CD4-positive, CD25-positive, alpha-beta regulatory T cell (primary cell): Measurements from ENCODE around the gene SVIP. TPM values are rescaled to one million over a fixed set of nuclear protein-coding genes. Genes with fewer than 3 reads are reported as not detected.

ENCODE experiments used
- ATAC-seq, 2 donors: fragments of 150-1000 bp; cut with Tn5 transposase; one replicate each; pipeline ENCODE4 v1.10.0; 2021; ENCODE audit warnings: low read depth in 2 of 2, moderate number of reproducible peaks in 2 of 2, moderate library complexity in 1 of 2
- DNase-seq, 3 donors: peaks; one replicate each; pipeline versions ENCODE4 v3.0.0 to v3.0.0-alpha.2; 2012 to 2022; ENCODE audit warnings: mixed read lengths in 1 of 3
- H3K27ac ChIP-seq: one replicate; pipeline ENCODE4 v1.7.0; 2013; ENCODE audit warnings: mild to moderate bottlenecking, low read length; ENCODE audit not compliant: insufficient read depth, poor library complexity, severe bottlenecking
- H3K27me3 ChIP-seq: one replicate; pipeline ENCODE4 v1.7.0; 2013; ENCODE audit warnings: low read length; ENCODE audit not compliant: control insufficient read depth, insufficient read depth
- H3K36me3 ChIP-seq: one replicate; pipeline ENCODE4 v1.7.0; 2013; ENCODE audit warnings: mild to moderate bottlenecking, low read length, moderate library complexity; ENCODE audit not compliant: control insufficient read depth, insufficient read depth
- H3K4me1 ChIP-seq: 2 replicates; pipeline ENCODE4 v1.7.0; 2013; ENCODE audit warnings: mild to moderate bottlenecking, low read length; ENCODE audit not compliant: insufficient read depth, control insufficient read depth, poor library complexity, severe bottlenecking
- H3K4me3 ChIP-seq: one replicate; pipeline ENCODE4 v1.7.0; 2013; ENCODE audit warnings: low read depth, mild to moderate bottlenecking, low read length, moderate library complexity
- H3K9me3 ChIP-seq, 2 experiments: 1 replicate in 1 of 2; 2 replicates in 1 of 2; pipeline ENCODE4 v1.7.0; 2013; ENCODE audit warnings: low read length in 2 of 2, mild to moderate bottlenecking in 1 of 2, moderate library complexity in 1 of 2; ENCODE audit not compliant: control insufficient read depth in 2 of 2
- H3K27ac Mint-ChIP-seq, 3 donors: one replicate each; pipeline ENCODE4 v1.8.0; 2020 to 2022; ENCODE audit warnings: mild to moderate bottlenecking in 3 of 3, mixed read lengths in 3 of 3, moderate library complexity in 2 of 3
- H3K27me3 Mint-ChIP-seq: one replicate; pipeline ENCODE4 v1.8.0; 2022; ENCODE audit warnings: mild to moderate bottlenecking, mixed read lengths
- H3K36me3 Mint-ChIP-seq: one replicate; pipeline ENCODE4 v1.8.0; 2020; ENCODE audit warnings: mixed read lengths
- H3K4me1 Mint-ChIP-seq, 4 donors: one replicate each; pipeline ENCODE4 v1.8.0; 2020 to 2022; ENCODE audit warnings: mixed read lengths in 4 of 4, mild to moderate bottlenecking in 1 of 4
- H3K4me3 Mint-ChIP-seq, 4 donors: one replicate each; pipeline ENCODE4 v1.8.0; 2020 to 2022; ENCODE audit warnings: mild to moderate bottlenecking in 4 of 4, mixed read lengths in 4 of 4, moderate library complexity in 3 of 4
- H3K9me3 Mint-ChIP-seq, 7 donors: one replicate each; pipeline ENCODE4 v1.8.0; 2020 to 2022; ENCODE audit warnings: mixed read lengths in 7 of 7, mild to moderate bottlenecking in 3 of 7, moderate library complexity in 2 of 7
- polyA plus RNA-seq, 4 donors: library from polyadenylated mRNA; unstranded; fragments of 300-500 nt; fragmentation: Illumina TruSeq; gene quantifications; one replicate each; pipeline ENCODE4 v1.2.3, GENCODE V29; 2021
- total RNA-seq: library from RNA; stranded (reverse); gene quantifications from one replicate; pipeline ENCODE4 v1.2.3, GENCODE V29; 2022

SVIP gene, protein sequence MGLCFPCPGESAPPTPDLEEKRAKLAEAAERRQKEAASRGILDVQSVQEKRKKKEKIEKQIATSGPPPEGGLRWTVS
- total RNA-seq, result 28.3 TPM
- 10 to 100 TPM; 29.3 to 34.5 (median 32.6) TPM for polyA plus RNA-seq

- H3K27me3 ChIP-seq, result no peaks in the 10 kb centered on the region
- H3K27ac Mint-ChIP-seq, result peak within 1 kb of the TSS; percentile 83 to 94 (median 91)
- peaks cover 19% of the 10 kb centered on the region for H3K36me3 ChIP-seq
- peak; percentile 88 to 90 (median 89) for DNase-seq
- H3K4me1 Mint-ChIP-seq, result peaks cover 10 to 26% (median 12%) of the 10 kb centered on the region in 4 donors
- peaks cover 9% of the 10 kb centered on the region for H3K36me3 Mint-ChIP-seq
- H3K27me3 Mint-ChIP-seq, result no peaks in the 10 kb centered on the region
- peak; percentile 92 to 94 for ATAC-seq
- H3K9me3 ChIP-seq, result no peaks in the 10 kb centered on the region
- H3K9me3 Mint-ChIP-seq, result no peaks in the 10 kb centered on the region
- H3K4me1 ChIP-seq, result peaks cover 18% of the 10 kb centered on the region
- peak within 1 kb of the TSS; percentile 74 for H3K27ac ChIP-seq
- H3K4me3 Mint-ChIP-seq, result peak within 1 kb of the TSS; percentile 91 to 99 (median 94)
- H3K4me3 ChIP-seq, result peak within 1 kb of the TSS; percentile 94
Measured at GRCh38 chr11:22829231-22830081, at the start of gene SVIP. SVIP (minus strand) TSS chr11:22829801; CDS start chr11:22829748, 53 bp downstream.

GRCh38 chr11:22878604-22879003 is 49.0 kb upstream of the SVIP start:
- Mint-ChIP-seq H3K4me1 (no peaks in the 10 kb centered on the region), H3K9me3 (no peaks in the 10 kb centered on the region), H3K4me3 (no peak overlapping the region), H3K27ac (no peak overlapping the region), H3K27me3 (no peaks in the 10 kb centered on the region), H3K36me3 (no peaks in the 10 kb centered on the region)
- no peaks in the 10 kb centered on the region for H3K4me1 ChIP-seq
- H3K27ac ChIP-seq, result no peak overlapping the region
- H3K27me3 ChIP-seq, result no peaks in the 10 kb centered on the region
- H3K9me3 ChIP-seq, result no peaks in the 10 kb centered on the region
- no peaks in the 10 kb centered on the region for H3K36me3 ChIP-seq
- H3K4me3 ChIP-seq, result no peak overlapping the region
- ATAC-seq, result no peak
- no peak for DNase-seq

GRCh38 chr11:22878039-22878438 is 48.4 kb upstream of the SVIP start:
- no peak for DNase-seq

GRCh38 chr11:22875869-22876473 is 46.4 kb upstream of the SVIP start:
- peak; percentile 70 to 73 for ATAC-seq
- H3K4me1 Mint-ChIP-seq, result no peaks in the 10 kb centered on the region

More at GRCh38 chr11:22878039-22878438, 48.4 kb upstream of the SVIP start:
- Histone ChIP-seq H3K36me3 (no peaks in the 10 kb centered on the region), H3K27ac (no peak overlapping the region), H3K27me3 (no peaks in the 10 kb centered on the region), H3K4me1 (no peaks in the 10 kb centered on the region), H3K9me3 (no peaks in the 10 kb centered on the region), H3K4me3 (no peak overlapping the region)
- Mint-ChIP-seq H3K27me3 (no peaks in the 10 kb centered on the region), H3K4me1 (no peaks in the 10 kb centered on the region), H3K9me3 (no peaks in the 10 kb centered on the region), H3K27ac (no peak overlapping the region), H3K4me3 (no peak overlapping the region), H3K36me3 (no peaks in the 10 kb centered on the region)
- ATAC-seq, result no peak

GRCh38 chr11:22869325-22869724 is 39.7 kb upstream of the SVIP start:
- no peak for ATAC-seq
- Mint-ChIP-seq H3K9me3 (peaks cover 0 to 3% (median 0%) of the 10 kb centered on the region in 7 donors), H3K4me1 (no peaks in the 10 kb centered on the region), H3K27ac (no peak overlapping the region), H3K36me3 (no peaks in the 10 kb centered on the region), H3K27me3 (no peaks in the 10 kb centered on the region), H3K4me3 (no peak overlapping the region)
- Histone ChIP-seq H3K27ac (no peak overlapping the region), H3K4me3 (no peak overlapping the region), H3K9me3 (no peaks in the 10 kb centered on the region), H3K27me3 (no peaks in the 10 kb centered on the region), H3K36me3 (no peaks in the 10 kb centered on the region), H3K4me1 (no peaks in the 10 kb centered on the region)
- no peak for DNase-seq

More at GRCh38 chr11:22875869-22876473, 46.4 kb upstream of the SVIP start:
- H3K27me3 Mint-ChIP-seq, result no peaks in the 10 kb centered on the region
- Histone ChIP-seq H3K36me3 (no peaks in the 10 kb centered on the region), H3K27ac (no peak overlapping the region), H3K27me3 (no peaks in the 10 kb centered on the region), H3K9me3 (no peaks in the 10 kb centered on the region), H3K4me3 (no peak overlapping the region), H3K4me1 (no peaks in the 10 kb centered on the region)
- no peak overlapping the region for H3K4me3 Mint-ChIP-seq
- H3K27ac Mint-ChIP-seq, result no peak overlapping the region
- peak; percentile 13 to 82 (median 60) for DNase-seq
- H3K36me3 Mint-ChIP-seq, result no peaks in the 10 kb centered on the region
- no peaks in the 10 kb centered on the region for H3K9me3 Mint-ChIP-seq

DNA sequence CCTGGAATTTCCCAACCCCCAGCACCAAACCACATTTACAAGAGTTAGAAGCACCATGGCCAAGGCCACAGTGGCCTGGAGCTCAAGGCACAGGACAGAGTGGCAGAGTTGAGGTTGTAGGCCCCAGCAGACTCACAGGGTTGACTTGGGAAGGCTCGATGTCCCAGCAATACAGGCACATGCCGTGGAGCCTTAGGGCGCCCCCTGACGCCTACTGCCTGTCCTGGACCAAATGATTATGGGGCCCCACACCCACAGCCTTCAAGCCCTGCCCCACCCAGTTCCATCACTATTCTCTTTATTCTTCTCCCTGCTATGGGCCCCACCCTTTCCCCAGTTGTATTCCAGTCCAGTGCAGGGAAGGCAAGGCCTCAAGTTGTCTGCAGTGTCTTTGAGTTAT is 30.6 kb upstream of the SVIP start, which contains the start of gene CCDC179:
Gene CCDC179, minus strand, starts transcription at position 234 of the 400 bp plus-strand sequence. Its CDS starts 53 bp downstream, at position 181.
- DNase-seq (no peak), ATAC-seq (no peak)
- Histone ChIP-seq H3K4me3 (no peak within 1 kb of the TSS), H3K27ac (no peak within 1 kb of the TSS), H3K27me3 (no peaks in the 10 kb centered on the region), H3K36me3 (no peaks in the 10 kb centered on the region), H3K9me3 (no peaks in the 10 kb centered on the region), H3K4me1 (no peaks in the 10 kb centered on the region)
- H3K36me3 Mint-ChIP-seq, result peaks cover 3% of the 10 kb centered on the region
- H3K27me3 Mint-ChIP-seq, result no peaks in the 10 kb centered on the region
- H3K4me3 Mint-ChIP-seq, result no peak within 1 kb of the TSS
- H3K9me3 Mint-ChIP-seq, result peaks cover 0 to 4% (median 0%) of the 10 kb centered on the region in 7 donors
- H3K4me1 Mint-ChIP-seq, result no peaks in the 10 kb centered on the region
- no peak within 1 kb of the TSS for H3K27ac Mint-ChIP-seq

DNA sequence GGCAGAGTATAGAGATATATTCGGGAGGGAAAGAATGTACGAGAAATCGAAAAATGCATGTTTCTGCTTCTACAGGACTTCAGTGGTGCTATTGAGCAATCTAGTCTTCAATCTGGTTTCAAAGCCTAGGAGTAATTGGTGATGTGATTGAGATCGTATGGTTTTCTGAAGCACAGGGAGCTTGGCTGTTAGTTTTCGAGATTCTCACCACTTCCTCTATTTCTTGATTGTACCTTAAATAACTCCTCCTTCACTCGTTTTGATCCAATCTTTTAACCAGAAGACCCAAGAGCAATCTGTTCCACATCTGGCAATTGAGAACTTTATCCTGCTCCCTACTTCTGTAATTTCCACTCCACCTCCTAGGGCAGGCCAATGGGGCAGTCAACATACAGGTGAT is 30.2 kb upstream of the SVIP start:
- DNase-seq (no peak), ATAC-seq (no peak)
- Histone ChIP-seq H3K4me3 (no peak overlapping the region), H3K4me1 (no peaks in the 10 kb centered on the region), H3K27me3 (no peaks in the 10 kb centered on the region), H3K27ac (no peak overlapping the region), H3K36me3 (no peaks in the 10 kb centered on the region), H3K9me3 (no peaks in the 10 kb centered on the region)
- H3K4me1 Mint-ChIP-seq, result no peaks in the 10 kb centered on the region
- H3K9me3 Mint-ChIP-seq, result peaks cover 0 to 4% (median 0%) of the 10 kb centered on the region in 7 donors
- peaks cover 3% of the 10 kb centered on the region for H3K36me3 Mint-ChIP-seq
- no peaks in the 10 kb centered on the region for H3K27me3 Mint-ChIP-seq
- H3K27ac Mint-ChIP-seq, result no peak overlapping the region
- no peak overlapping the region for H3K4me3 Mint-ChIP-seq
